Right lobe of liver (tissue), 4 donors: ENCODE data around the gene HS6ST2.

Experiments
- POLR2A ChIP-seq: fragments of 450-650 bp; IDR thresholded peaks from one replicate; pipeline ENCODE4 v1.6.1; 2017; ENCODE audit warnings: antibody characterized with exemption, mild to moderate bottlenecking
- TF ChIP-seq, protein P1 (sequence below), 4 donors: fragments of 200-600 bp in 3 of 4; fragments of 450-650 bp in 1 of 4; IDR thresholded peaks; one replicate each; pipeline versions ENCODE4 v1.5.1 to v1.8.0; 2016 to 2022; ENCODE audit warnings: antibody characterized with exemption in 4 of 4, mild to moderate bottlenecking in 2 of 4
- donor health status: DM: no; HTN: no; CAD: no.
- donor health status: DM: no; HTN: no; CAD: no.
- donor health status: DM: no; HTN: yes; CAD: no.

DNA sequence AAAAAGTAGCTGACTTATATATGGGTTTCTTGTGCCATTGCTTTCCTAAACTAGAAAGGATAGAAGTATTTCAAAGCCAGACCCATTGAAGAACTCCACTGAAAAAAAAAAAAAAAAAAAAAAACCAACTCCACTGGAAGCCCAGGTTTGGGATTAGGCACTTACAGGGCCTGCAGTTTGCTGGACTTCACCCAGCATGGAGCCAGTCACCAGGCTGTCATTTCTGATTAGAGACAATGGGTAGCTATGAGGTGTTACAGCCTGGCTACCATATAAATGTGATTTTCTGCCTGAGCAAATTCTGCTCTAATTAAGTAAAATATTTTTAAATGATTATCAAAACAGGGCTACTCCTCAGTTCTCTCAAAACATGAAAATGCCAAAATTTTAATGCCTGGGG, 49.5 kb downstream of the HS6ST2 start:
- TF ChIP-seq, protein P1, sequence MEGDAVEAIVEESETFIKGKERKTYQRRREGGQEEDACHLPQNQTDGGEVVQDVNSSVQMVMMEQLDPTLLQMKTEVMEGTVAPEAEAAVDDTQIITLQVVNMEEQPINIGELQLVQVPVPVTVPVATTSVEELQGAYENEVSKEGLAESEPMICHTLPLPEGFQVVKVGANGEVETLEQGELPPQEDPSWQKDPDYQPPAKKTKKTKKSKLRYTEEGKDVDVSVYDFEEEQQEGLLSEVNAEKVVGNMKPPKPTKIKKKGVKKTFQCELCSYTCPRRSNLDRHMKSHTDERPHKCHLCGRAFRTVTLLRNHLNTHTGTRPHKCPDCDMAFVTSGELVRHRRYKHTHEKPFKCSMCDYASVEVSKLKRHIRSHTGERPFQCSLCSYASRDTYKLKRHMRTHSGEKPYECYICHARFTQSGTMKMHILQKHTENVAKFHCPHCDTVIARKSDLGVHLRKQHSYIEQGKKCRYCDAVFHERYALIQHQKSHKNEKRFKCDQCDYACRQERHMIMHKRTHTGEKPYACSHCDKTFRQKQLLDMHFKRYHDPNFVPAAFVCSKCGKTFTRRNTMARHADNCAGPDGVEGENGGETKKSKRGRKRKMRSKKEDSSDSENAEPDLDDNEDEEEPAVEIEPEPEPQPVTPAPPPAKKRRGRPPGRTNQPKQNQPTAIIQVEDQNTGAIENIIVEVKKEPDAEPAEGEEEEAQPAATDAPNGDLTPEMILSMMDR (IDR thresholded peaks at IDR 0.05): no peak
- TF ChIP-seq POLR2A: no peak
